ENCODE data around the gene RARG. TPM values are rescaled to one million over a fixed set of nuclear protein-coding genes. Genes with fewer than 3 reads are reported as not detected.
A peak's percentile ranks its signal among the peaks of the same experiment; 100 is the strongest.

RARG gene
- total RNA-seq, 1 donor from 2014 or later = 0.27 TPM

DNA sequence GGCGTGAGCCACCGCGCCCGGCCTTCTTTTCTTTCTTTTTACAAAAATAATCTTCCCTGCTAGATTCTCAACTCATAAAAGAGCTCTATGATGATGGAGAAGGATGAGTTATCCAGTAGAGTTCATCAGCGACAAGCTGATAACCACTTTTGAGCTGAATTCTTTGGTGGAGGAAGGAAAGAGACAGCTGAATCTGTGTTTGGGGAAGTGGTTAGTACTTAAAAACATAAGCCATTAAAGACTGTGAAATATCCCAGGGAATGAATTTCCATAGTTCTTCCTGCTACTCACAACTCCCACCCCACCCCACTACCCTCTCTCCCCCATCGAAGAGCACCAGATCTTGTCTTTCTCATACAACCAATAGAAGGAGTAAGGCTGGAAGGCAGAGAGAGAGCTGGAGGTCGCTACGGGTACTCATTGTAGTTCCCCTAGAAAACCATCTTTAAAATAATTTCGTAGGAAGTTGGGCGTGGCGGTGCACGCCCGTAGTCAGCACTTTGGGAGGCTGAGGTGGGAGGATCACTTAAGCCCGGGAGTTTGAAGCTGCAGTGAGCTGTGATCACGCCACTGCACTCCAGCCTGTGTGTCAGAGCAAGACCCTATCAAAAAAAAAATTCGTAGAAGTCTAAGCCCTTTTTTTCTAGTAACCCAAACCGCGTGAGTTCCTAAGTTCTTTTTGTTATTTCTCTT is 35.4 kb upstream of the RARG start:
- no peak for DNase-seq
- peaks cover 6% of the 10 kb centered on the region for H3K4me1 Mint-ChIP-seq (ENCODE audit: low read depth, unreplicated experiment)
- no peak overlapping the region for H3K27ac Mint-ChIP-seq (ENCODE audit: unreplicated experiment)
- H3K9me3 Mint-ChIP-seq (ENCODE audit: unreplicated experiment) = no peaks in the 10 kb centered on the region
- no peaks in the 10 kb centered on the region for H3K27me3 Mint-ChIP-seq (ENCODE audit: unreplicated experiment)
- TF ChIP-seq, protein P1, sequence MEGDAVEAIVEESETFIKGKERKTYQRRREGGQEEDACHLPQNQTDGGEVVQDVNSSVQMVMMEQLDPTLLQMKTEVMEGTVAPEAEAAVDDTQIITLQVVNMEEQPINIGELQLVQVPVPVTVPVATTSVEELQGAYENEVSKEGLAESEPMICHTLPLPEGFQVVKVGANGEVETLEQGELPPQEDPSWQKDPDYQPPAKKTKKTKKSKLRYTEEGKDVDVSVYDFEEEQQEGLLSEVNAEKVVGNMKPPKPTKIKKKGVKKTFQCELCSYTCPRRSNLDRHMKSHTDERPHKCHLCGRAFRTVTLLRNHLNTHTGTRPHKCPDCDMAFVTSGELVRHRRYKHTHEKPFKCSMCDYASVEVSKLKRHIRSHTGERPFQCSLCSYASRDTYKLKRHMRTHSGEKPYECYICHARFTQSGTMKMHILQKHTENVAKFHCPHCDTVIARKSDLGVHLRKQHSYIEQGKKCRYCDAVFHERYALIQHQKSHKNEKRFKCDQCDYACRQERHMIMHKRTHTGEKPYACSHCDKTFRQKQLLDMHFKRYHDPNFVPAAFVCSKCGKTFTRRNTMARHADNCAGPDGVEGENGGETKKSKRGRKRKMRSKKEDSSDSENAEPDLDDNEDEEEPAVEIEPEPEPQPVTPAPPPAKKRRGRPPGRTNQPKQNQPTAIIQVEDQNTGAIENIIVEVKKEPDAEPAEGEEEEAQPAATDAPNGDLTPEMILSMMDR (IDR thresholded peaks at IDR 0.05; ENCODE audit: partially characterized antibody, unreplicated experiment) = peak; percentile 12
- H3K4me3 Mint-ChIP-seq (ENCODE audit: unreplicated experiment) = peak overlapping the region; percentile 100
- H3K36me3 Mint-ChIP-seq (ENCODE audit: unreplicated experiment) = no peaks in the 10 kb centered on the region

DNA sequence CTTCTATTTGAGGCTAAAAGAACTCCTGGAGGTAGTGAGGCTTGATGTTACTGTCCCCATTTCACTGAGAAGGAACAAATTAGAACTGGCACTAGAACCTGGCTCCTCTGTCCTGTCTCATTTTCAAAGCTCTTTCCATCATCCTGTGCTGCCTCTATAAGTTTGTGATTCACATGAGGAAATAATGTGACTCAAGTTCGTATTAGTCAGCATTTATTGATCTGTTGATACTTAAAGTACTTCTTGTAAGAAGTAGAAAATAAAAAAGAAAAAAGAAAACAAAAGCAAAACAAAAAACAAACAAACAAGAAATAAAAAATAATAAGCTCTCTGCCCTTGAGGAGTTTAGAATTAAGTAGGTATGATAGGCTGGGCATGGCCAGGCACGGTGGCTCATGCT is 33.8 kb upstream of the RARG start:
- Mint-ChIP-seq H3K4me1 (ENCODE audit: low read depth, unreplicated experiment) (peaks cover 6% of the 10 kb centered on the region), H3K27me3 (ENCODE audit: unreplicated experiment) (no peaks in the 10 kb centered on the region), H3K9me3 (ENCODE audit: unreplicated experiment) (no peaks in the 10 kb centered on the region), H3K36me3 (ENCODE audit: unreplicated experiment) (no peaks in the 10 kb centered on the region), H3K4me3 (ENCODE audit: unreplicated experiment) (no peak overlapping the region), H3K27ac (ENCODE audit: unreplicated experiment) (no peak overlapping the region)
- DNase-seq = no peak
- TF ChIP-seq, protein P1 (IDR thresholded peaks at IDR 0.05; ENCODE audit: partially characterized antibody, unreplicated experiment) = no peak

DNA sequence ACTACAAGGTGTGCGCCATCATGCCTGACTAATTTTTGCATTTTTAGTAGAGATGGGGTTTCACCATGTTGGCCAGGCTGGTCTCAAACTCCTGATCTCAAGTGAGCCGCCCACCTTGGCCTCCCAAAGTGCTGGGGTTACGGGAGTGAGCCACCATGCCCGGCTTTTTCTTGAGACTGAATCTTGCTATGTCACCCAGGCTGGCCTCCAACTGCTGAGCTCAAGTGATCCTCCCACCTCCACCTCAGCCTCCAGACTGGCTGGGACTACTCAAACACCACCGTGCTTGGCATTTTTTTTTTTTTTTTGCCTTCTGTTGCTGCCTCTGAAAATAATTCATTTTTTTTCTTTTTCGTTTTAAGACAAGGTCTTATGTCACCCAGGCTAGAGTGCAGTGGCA is 27.9 kb upstream of the RARG start:
- H3K4me1 Mint-ChIP-seq (ENCODE audit: low read depth, unreplicated experiment) = no peaks in the 10 kb centered on the region
- H3K36me3 Mint-ChIP-seq (ENCODE audit: unreplicated experiment) = no peaks in the 10 kb centered on the region
- no peak overlapping the region for H3K27ac Mint-ChIP-seq (ENCODE audit: unreplicated experiment)
- no peak overlapping the region for H3K4me3 Mint-ChIP-seq (ENCODE audit: unreplicated experiment)
- DNase-seq = no peak
- TF ChIP-seq, protein P1 (IDR thresholded peaks at IDR 0.05; ENCODE audit: partially characterized antibody, unreplicated experiment) = no peak
- H3K9me3 Mint-ChIP-seq (ENCODE audit: unreplicated experiment) = no peaks in the 10 kb centered on the region
- no peaks in the 10 kb centered on the region for H3K27me3 Mint-ChIP-seq (ENCODE audit: unreplicated experiment)

DNA sequence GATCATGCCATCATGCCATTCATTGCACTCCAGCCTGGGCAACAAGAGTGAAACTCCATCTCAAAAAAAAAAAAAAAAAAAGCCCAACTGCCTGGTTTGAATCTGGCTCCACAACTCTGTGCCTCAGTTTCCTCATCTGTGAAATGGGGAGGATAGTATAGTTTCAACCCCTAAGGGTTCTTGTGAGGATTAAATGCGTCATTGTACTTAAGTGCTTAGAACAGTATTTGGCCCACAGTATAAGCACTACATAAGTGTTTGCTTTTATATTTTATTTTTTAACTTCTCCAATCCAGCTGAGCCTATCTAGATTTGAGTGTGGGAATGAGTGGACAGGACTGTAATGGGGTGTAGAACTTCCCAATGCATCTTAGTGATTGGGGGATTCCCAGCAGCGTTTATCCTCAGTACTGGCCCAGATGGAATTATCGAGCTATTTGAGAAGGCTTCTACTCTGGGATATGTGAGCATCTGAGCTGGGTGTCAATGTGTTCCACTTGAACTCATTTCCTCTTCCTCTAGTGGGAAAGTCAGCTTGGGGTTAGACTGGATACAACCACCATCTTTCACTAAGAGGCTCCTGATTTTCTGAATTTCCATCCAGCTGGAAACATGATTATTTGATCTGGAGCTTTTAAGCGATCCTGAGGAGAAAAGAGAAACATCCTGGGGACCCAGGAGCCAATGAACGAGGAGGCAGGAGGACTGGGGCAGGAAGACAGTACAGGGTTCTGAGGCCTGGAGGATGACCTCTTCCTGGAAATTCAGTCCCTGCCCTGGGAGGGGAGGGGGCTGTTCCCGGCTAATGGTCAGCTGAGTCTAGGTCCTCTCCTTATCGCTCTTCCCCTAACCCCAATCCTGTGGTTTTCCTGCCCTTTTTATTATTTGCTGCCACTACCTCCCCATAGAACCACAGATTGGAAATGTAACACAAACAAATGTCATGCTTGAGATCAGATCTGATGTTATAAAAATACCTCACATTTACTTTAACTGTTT is 26.8 kb upstream of the RARG start:
- H3K9me3 Mint-ChIP-seq (ENCODE audit: unreplicated experiment) = no peaks in the 10 kb centered on the region
- no peaks in the 10 kb centered on the region for H3K4me1 Mint-ChIP-seq (ENCODE audit: low read depth, unreplicated experiment)
- H3K4me3 Mint-ChIP-seq (ENCODE audit: unreplicated experiment) = no peak overlapping the region
- peaks cover under 1% of the 10 kb centered on the region for H3K36me3 Mint-ChIP-seq (ENCODE audit: unreplicated experiment)
- DNase-seq = no peak
- H3K27ac Mint-ChIP-seq (ENCODE audit: unreplicated experiment) = no peak overlapping the region
- no peaks in the 10 kb centered on the region for H3K27me3 Mint-ChIP-seq (ENCODE audit: unreplicated experiment)
- TF ChIP-seq, protein P1 (IDR thresholded peaks at IDR 0.05; ENCODE audit: partially characterized antibody, unreplicated experiment) = no peak

Measured in glutamatergic neuron (in vitro differentiated cells).